Right lobe of liver (tissue), 6 donors: ENCODE results near the gene LAPTM5. TPM values are rescaled to one million over a fixed set of nuclear protein-coding genes. Genes with fewer than 3 reads are reported as not detected.

Experiments used
- ATAC-seq, 4 donors: fragments of 200-7000 bp; cut with Tn5 transposase; one replicate each; pipeline ENCODE4 v1.9.1; 2020; ENCODE audit warnings: mild to moderate bottlenecking in 4 of 4, moderate library complexity in 4 of 4
- DNase-seq, 3 donors: peaks; one replicate each; pipeline ENCODE4 v3.0.0-alpha.2; 2020
- H3K27ac ChIP-seq, 3 donors: fragments of 200-600 bp; one replicate each; pipeline ENCODE4 v1.8.0; 2022
- H3K27me3 ChIP-seq, 2 donors: fragments of 200-600 bp; one replicate each; pipeline ENCODE4 v1.8.0; 2022
- H3K36me3 ChIP-seq, 4 donors: fragments of 200-600 bp; sonication (generic) in 1 of 4; one replicate each; pipeline versions ENCODE4 v1.5.1 to v1.8.0; 2017 to 2022; ENCODE audit warnings: control low read depth in 1 of 4
- H3K4me1 ChIP-seq, 4 donors: fragments of 200-600 bp; sonication (generic) in 1 of 4; one replicate each; pipeline versions ENCODE4 v1.5.1 to v1.8.0; 2017 to 2022; ENCODE audit warnings: control low read depth in 1 of 4
- H3K4me3 ChIP-seq, 3 donors: fragments of 200-600 bp; one replicate each; pipeline ENCODE4 v1.8.0; 2022
- H3K9me3 ChIP-seq, 4 donors: fragments of 200-600 bp; sonication (generic) in 1 of 4; one replicate each; pipeline versions ENCODE4 v1.5.1 to v1.8.0; 2017 to 2022; ENCODE audit warnings: control low read depth in 1 of 4
- CTCF ChIP-seq, 4 donors: fragments of 200-600 bp in 3 of 4; fragments of 450-650 bp in 1 of 4; IDR thresholded peaks; one replicate each; pipeline versions ENCODE4 v1.5.1 to v1.8.0; 2016 to 2022; ENCODE audit warnings: antibody characterized with exemption in 4 of 4, mild to moderate bottlenecking in 2 of 4
- POLR2A ChIP-seq: fragments of 450-650 bp; IDR thresholded peaks from one replicate; pipeline ENCODE4 v1.6.1; 2017; ENCODE audit warnings: antibody characterized with exemption, mild to moderate bottlenecking
- WGBS: methylation state at CpG from one replicate; pipeline ENCODE4 v1.1.6; 2018; ENCODE audit warnings: low coverage, low lambda C conversion rate; ENCODE audit not compliant: insufficient coverage; ENCODE audit errors: missing lambda C conversion rate; 5-methylcytosine and 5-hydroxymethylcytosine counted together
- intact Hi-C, 2 donors: fragments of 100-400 bp; cut with DNase I; formaldehyde crosslinking; loops; one replicate each; pipeline versions ENCODE4 v1.11.2 to v1.14.1; 2022
- total RNA-seq, 6 experiments: library from RNA; depleted of rRNA in 2 of 6; stranded (reverse); fragments of >200 nt in 2 of 6; fragmentation: NEBNext Ultra II Directional in 3 of 6; extraction: Animal tissue kit (Norgen Biotek cat#: 25700) in 3 of 6; gene quantifications; one replicate each; pipeline versions ENCODE4 v1.1.0 to v1.2.4, GENCODE V29; 2016 to 2023
- donor health status: DM: no; HTN: yes; CAD: no.
- donor health status: DM: no; HTN: no; CAD: no.
- donor health status: DM: no; HTN: no; CAD: no.
- donor health status: DM: no; HTN: yes; CAD: no.
- donor health status: DM: no; HTN: yes; CAD: no.

The LAPTM5 gene
- total RNA-seq, 6 experiments from 2014 or later = 21.2 to 81.0 (median 29.8) TPM

- Histone ChIP-seq H3K27ac (peak overlapping the region in 1 of 3 donors; percentile 33), H3K36me3 (no peaks in the 10 kb centered on the region), H3K4me1 (no peaks in the 10 kb centered on the region), H3K4me3 (no peak overlapping the region), H3K27me3 (no peaks in the 10 kb centered on the region), H3K9me3 (no peaks in the 10 kb centered on the region)
- peak in 2 of 4 donors; percentile 8 to 11 for ATAC-seq
- DNase-seq = no peak
- TF ChIP-seq POLR2A = no peak
- TF ChIP-seq CTCF (IDR thresholded peaks at IDR 0.05) = no peak
- intact Hi-C loops = no loop called here
- 80% methylated on average over 17 of the region's 17 CpGs for WGBS
Measured at GRCh38 chr1:30747033-30748008, 10.3 kb downstream of the LAPTM5 start.

- Histone ChIP-seq H3K27ac (peak overlapping the region in 1 of 3 donors; percentile 33), H3K4me3 (no peak overlapping the region), H3K4me1 (no peaks in the 10 kb centered on the region), H3K27me3 (no peaks in the 10 kb centered on the region), H3K9me3 (no peaks in the 10 kb centered on the region), H3K36me3 (no peaks in the 10 kb centered on the region)
- WGBS = 74% methylated on average over 9 of the region's 16 CpGs
- intact Hi-C loops = no loop called here
- ATAC-seq = peak in 2 of 4 donors; percentile 9 to 44
- TF ChIP-seq POLR2A = no peak
- no peak for TF ChIP-seq CTCF (IDR thresholded peaks at IDR 0.05)
- no peak for DNase-seq
Measured at GRCh38 chr1:30746212-30747032, 11.2 kb downstream of the LAPTM5 start.

- no peaks in the 10 kb centered on the region for H3K27me3 ChIP-seq
- no peaks in the 10 kb centered on the region for H3K9me3 ChIP-seq
- DNase-seq (no peak), ATAC-seq (peak in 1 of 4 donors; percentile 8)
- no peak overlapping the region for H3K4me3 ChIP-seq
- no peaks in the 10 kb centered on the region for H3K4me1 ChIP-seq
- 62% methylated on average over 3 of the region's 4 CpGs for WGBS
- no peaks in the 10 kb centered on the region for H3K36me3 ChIP-seq
- no peak overlapping the region for H3K27ac ChIP-seq
- intact Hi-C loops = no loop called here
- TF ChIP-seq POLR2A (no peak), CTCF (IDR thresholded peaks at IDR 0.05) (no peak)
Measured at GRCh38 chr1:30745834-30746208, 11.8 kb downstream of the LAPTM5 start.

GRCh38 chr1:30745156-30745833 is 12.3 kb downstream of the LAPTM5 start:
- intact Hi-C loops = no loop called here
- no peak for TF ChIP-seq CTCF (IDR thresholded peaks at IDR 0.05)
- no peak for TF ChIP-seq POLR2A
- Histone ChIP-seq H3K27me3 (no peaks in the 10 kb centered on the region), H3K4me1 (no peaks in the 10 kb centered on the region), H3K36me3 (no peaks in the 10 kb centered on the region), H3K27ac (no peak overlapping the region), H3K9me3 (no peaks in the 10 kb centered on the region), H3K4me3 (no peak overlapping the region)
- ATAC-seq = peak in 3 of 4 donors; percentile 13 to 36 (median 13)
- 45% methylated on average over 7 of the region's 14 CpGs for WGBS
- DNase-seq = no peak
